ENCODE results near the gene GSE1.

- peak; percentile 2; the same call in 1 of the 2 replicates for TF ChIP-seq POLR2AphosphoS5 (IDR thresholded peaks at IDR 0.05; ENCODE audit: low read depth)
- TF ChIP-seq CTCF (IDR thresholded peaks at IDR 0.05; ENCODE audit: insufficient read depth, low read length): no peak
- no peak for TF ChIP-seq REST (IDR thresholded peaks at IDR 0.05; ENCODE audit: insufficient replicate concordance, low read depth)
- no peak for TF ChIP-seq GABPA (IDR thresholded peaks at IDR 0.05; ENCODE audit: low read depth)
- TF ChIP-seq SPI1 (IDR thresholded peaks at IDR 0.05; ENCODE audit: borderline replicate concordance, low read depth): no peak
These were observed 61.3 kb downstream of the GSE1 start for GRCh38 chr16:85674418-85674755.

Data from HL-60 (cell line).